ENCODE measurements around the gene ZFP91. TPM values are rescaled to one million over a fixed set of nuclear protein-coding genes. Genes with fewer than 3 reads are reported as not detected.

The ZFP91 gene, protein sequence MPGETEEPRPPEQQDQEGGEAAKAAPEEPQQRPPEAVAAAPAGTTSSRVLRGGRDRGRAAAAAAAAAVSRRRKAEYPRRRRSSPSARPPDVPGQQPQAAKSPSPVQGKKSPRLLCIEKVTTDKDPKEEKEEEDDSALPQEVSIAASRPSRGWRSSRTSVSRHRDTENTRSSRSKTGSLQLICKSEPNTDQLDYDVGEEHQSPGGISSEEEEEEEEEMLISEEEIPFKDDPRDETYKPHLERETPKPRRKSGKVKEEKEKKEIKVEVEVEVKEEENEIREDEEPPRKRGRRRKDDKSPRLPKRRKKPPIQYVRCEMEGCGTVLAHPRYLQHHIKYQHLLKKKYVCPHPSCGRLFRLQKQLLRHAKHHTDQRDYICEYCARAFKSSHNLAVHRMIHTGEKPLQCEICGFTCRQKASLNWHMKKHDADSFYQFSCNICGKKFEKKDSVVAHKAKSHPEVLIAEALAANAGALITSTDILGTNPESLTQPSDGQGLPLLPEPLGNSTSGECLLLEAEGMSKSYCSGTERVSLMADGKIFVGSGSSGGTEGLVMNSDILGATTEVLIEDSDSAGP
- 100 to 1,000 TPM in 1 of 2 donors, 10 to 100 TPM in 1; 99.0 to 126 TPM for total RNA-seq
- 215 TPM for polyA plus RNA-seq (ENCODE audit: insufficient read depth, low read depth, low replicate concordance)
- long read RNA-seq, donor 1, full-length matches to known transcripts = 11 of 22 reads
- long read RNA-seq, donor 1, partial matches to known transcripts = 11 of 22 reads
- long read RNA-seq, donor 1, other reads (novel, unspliced or antisense) = 0 of 22 reads
- long read RNA-seq, donor 2, full-length matches to known transcripts = 7 of 30 reads
- long read RNA-seq, donor 2, partial matches to known transcripts = 23 of 30 reads
- long read RNA-seq, donor 2, other reads (novel, unspliced or antisense) = 0 of 30 reads

GRCh38 chr11:58578635-58579191, at the start of gene ZFP91:
Gene ZFP91, plus strand, starts transcription at chr11:58579063. Its CDS starts 219 bp downstream, at chr11:58579282.
- Histone ChIP-seq H3K4me3 (peak within 1 kb of the TSS; percentile 95 to 100), H3K9me3 (no peaks in the 10 kb centered on the region), H3K27me3 (no peaks in the 10 kb centered on the region), H3K27ac (peak within 1 kb of the TSS; percentile 99 to 100), H3K4me1 (peaks cover 31% of the 10 kb centered on the region), H3K36me3 (ENCODE audit: low read depth, missing control alignments) (no peaks in the 10 kb centered on the region)
- TF ChIP-seq CTCF (IDR thresholded peaks at IDR 0.05) = no peak
- TF ChIP-seq POLR2A (IDR thresholded peaks at IDR 0.05) = peak; percentile 61
- DNase-seq = peak; percentile 99
- intact Hi-C loops (cut with DNase I; ENCODE audit: low total_unique reads) = no loop called here
- 0% methylated on average over 8 to 43 of the region's 51 CpGs for WGBS, 2 donors

GRCh38 chr11:58530236-58530635, 48.6 kb upstream of the ZFP91 start:
- H3K27ac ChIP-seq = no peak overlapping the region
- H3K4me1 ChIP-seq = peaks cover 2% of the 10 kb centered on the region
- intact Hi-C loops (cut with DNase I; ENCODE audit: low total_unique reads) = no loop called here
- TF ChIP-seq CTCF (IDR thresholded peaks at IDR 0.05) = no peak
- no peak for TF ChIP-seq POLR2A (IDR thresholded peaks at IDR 0.05)
- H3K36me3 ChIP-seq (ENCODE audit: low read depth, missing control alignments) = no peaks in the 10 kb centered on the region
- H3K4me3 ChIP-seq = no peak overlapping the region
- H3K27me3 ChIP-seq = no peaks in the 10 kb centered on the region
- WGBS, 2 donors = 90 to 92% methylated on average over 3 of the region's 3 CpGs
- no peak for DNase-seq
- H3K9me3 ChIP-seq = no peaks in the 10 kb centered on the region

- no peaks in the 10 kb centered on the region for H3K27me3 ChIP-seq
- H3K9me3 ChIP-seq = no peaks in the 10 kb centered on the region
- DNase-seq = no peak
- no peak overlapping the region for H3K4me3 ChIP-seq
- no peaks in the 10 kb centered on the region for H3K4me1 ChIP-seq
- H3K36me3 ChIP-seq (ENCODE audit: low read depth, missing control alignments) = no peaks in the 10 kb centered on the region
- H3K27ac ChIP-seq = no peak overlapping the region
- TF ChIP-seq CTCF (IDR thresholded peaks at IDR 0.05) (no peak), POLR2A (IDR thresholded peaks at IDR 0.05) (no peak)
- WGBS, 2 donors = 93 to 99% methylated on average over 3 to 24 of the region's 25 CpGs
- intact Hi-C loops (cut with DNase I; ENCODE audit: low total_unique reads) = no loop called here
Observed at GRCh38 chr11:58531865-58532341, 47.0 kb upstream of the ZFP91 start.

DNA sequence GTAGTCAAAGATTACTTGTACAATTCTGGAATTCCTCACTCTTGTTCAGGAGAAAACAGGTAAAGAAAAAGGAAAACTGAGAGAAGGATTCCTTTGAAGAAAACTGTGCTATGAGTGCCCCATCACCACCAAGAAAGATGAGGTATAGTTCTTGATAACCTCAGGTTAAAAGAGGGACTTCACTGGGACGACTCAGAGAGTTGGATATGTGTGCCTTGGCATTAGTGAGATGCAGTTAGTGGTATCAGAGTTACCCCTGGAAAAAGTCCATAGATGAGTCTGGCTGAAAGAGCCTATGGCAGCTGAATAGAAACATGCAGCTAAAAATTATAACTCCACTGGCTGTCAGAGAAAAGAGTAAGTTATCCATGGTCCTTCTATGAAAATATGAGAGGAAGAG, 32.0 kb upstream of the ZFP91 start:
- Histone ChIP-seq H3K27me3 (no peaks in the 10 kb centered on the region), H3K4me3 (no peak overlapping the region), H3K9me3 (no peaks in the 10 kb centered on the region), H3K27ac (no peak overlapping the region), H3K36me3 (ENCODE audit: low read depth, missing control alignments) (no peaks in the 10 kb centered on the region), H3K4me1 (no peaks in the 10 kb centered on the region)
- no peak for DNase-seq
- TF ChIP-seq POLR2A (IDR thresholded peaks at IDR 0.05) (no peak), CTCF (IDR thresholded peaks at IDR 0.05) (no peak)
- 76 to 88% methylated on average over 1 of the region's 1 CpG for WGBS, 2 donors
- intact Hi-C loops (cut with DNase I; ENCODE audit: low total_unique reads) = no loop called here
